HCT116 (cell line): Measurements from ENCODE around the gene ACACA. TPM values are rescaled to one million over a fixed set of nuclear protein-coding genes. Genes with fewer than 3 reads are reported as not detected.

Experiments
- ATAC-seq: fragments of 200-7000 bp; cut with Tn5 transposase; 2 replicates; pipeline ENCODE4 v1.9.1; 2020; ENCODE audit warnings: mild to moderate bottlenecking, moderate library complexity
- BruUV-seq: library from RNA; stranded (reverse); fragments of 400-500 nt; replicated peaks from 2 replicates; lab custom pipeline; 2021; lab: Mats Ljungman, UMichigan
- CTCF ChIA-PET: fragments of 300-600 bp; sonication (Branson Sonifier 250); formaldehyde crosslinking; loops from one replicate; lab custom pipeline; 2021; ENCODE audit warnings: antibody characterized with exemption; lab: Charles Lee
- POLR2A ChIA-PET: fragments of 300-600, 350-600 bp; sonication (Branson Sonifier 250); formaldehyde crosslinking; loops from one replicate; lab custom pipeline; 2021; ENCODE audit warnings: antibody characterized with exemption; lab: Charles Lee
- RAD21 ChIA-PET, 2 experiments: fragments of 300-600 bp; sonication (Branson Sonifier 250); formaldehyde crosslinking; loops; one replicate each; lab custom pipeline; 2023; ENCODE audit warnings: low total read pairs in 2 of 2; ENCODE audit not compliant: uncharacterized antibody in 2 of 2, unreplicated experiment in 2 of 2, low non-redundant PET in 1 of 2; lab: Charles Lee
- DNase-seq: peaks from one replicate; pipeline ENCODE4 v3.0.0-alpha.2; 2010; ENCODE audit warnings: low read depth, low spot score
- H2AFZ ChIP-seq: fragments of 200-600 bp; shearing (Covaris generic), sonication (generic); 2 replicates; pipeline ENCODE4 v1.6.1; 2017; ENCODE audit warnings: low read depth, mixed run types, mixed read lengths, antibody characterized with exemption, low read length; ENCODE audit not compliant: poor library complexity, severe bottlenecking
- H3K27ac ChIP-seq: 2 replicates; pipeline ENCODE4 v1.5.1; 2012; ENCODE audit warnings: low read depth, low read length
- H3K27me3 ChIP-seq: fragments of 200-600 bp; sonication (generic); 2 replicates; pipeline ENCODE4 v1.6.1; 2016; ENCODE audit warnings: mixed run types, low read length, mixed read lengths; ENCODE audit not compliant: insufficient read depth
- H3K36me3 ChIP-seq, 2 experiments: fragments of 200-500 bp in 1 of 2; fragments of 200-600 bp in 1 of 2; sonication (Bioruptor generic) in 1 of 2; sonication (generic) in 1 of 2; 2 replicates each; pipeline versions ENCODE4 v1.5.1 to v1.6.1; 2014 to 2016; ENCODE audit warnings: low read length in 2 of 2, inconsistent platforms in 1 of 2, mixed read lengths in 1 of 2, mixed run types in 1 of 2; ENCODE audit not compliant: insufficient read depth in 2 of 2, control insufficient read depth in 1 of 2
- H3K4me1 ChIP-seq, 2 experiments: fragments of 200-600 bp in 1 of 2; sonication (generic) in 1 of 2; 2 replicates each; pipeline versions ENCODE4 v1.5.1 to v1.6.1; 2012 to 2017; ENCODE audit warnings: low read length in 2 of 2, inconsistent platforms in 1 of 2, mild to moderate bottlenecking in 1 of 2, mixed read lengths in 1 of 2, mixed run types in 1 of 2, moderate library complexity in 1 of 2; ENCODE audit not compliant: insufficient read depth in 2 of 2, control insufficient read depth in 1 of 2
- H3K4me2 ChIP-seq: fragments of 200-600 bp; sonication (generic); 2 replicates; pipeline ENCODE4 v1.6.1; 2017; ENCODE audit warnings: mixed run types, low read length, mixed read lengths
- H3K4me3 ChIP-seq, 2 experiments: fragments of 200-600 bp in 1 of 2; sonication (generic) in 1 of 2; replicated peaks in 1 of 2; 2 replicates each; pipeline ENCODE4 v1.5.1; 2011 to 2016; ENCODE audit warnings: low read length in 2 of 2, control low read depth in 1 of 2, low read depth in 1 of 2, mild to moderate bottlenecking in 1 of 2, mixed read lengths in 1 of 2, mixed run types in 1 of 2
- H3K79me2 ChIP-seq: fragments of 200-600 bp; sonication (generic); 2 replicates; pipeline ENCODE4 v1.6.1; 2017; ENCODE audit warnings: mild to moderate bottlenecking, mixed run types, low read length, moderate library complexity, mixed read lengths; ENCODE audit not compliant: insufficient read depth
- H3K9ac ChIP-seq: fragments of 200-600 bp; sonication (generic); 2 replicates; pipeline ENCODE4 v1.6.1; 2016; ENCODE audit warnings: low read length, mixed read lengths
- H3K9me2 ChIP-seq: fragments of 200-600 bp; sonication (generic), shearing (Covaris generic); 2 replicates; pipeline ENCODE4 v1.6.1; 2017; ENCODE audit warnings: mixed run types, mild to moderate bottlenecking, moderate library complexity; ENCODE audit not compliant: insufficient read depth
- H3K9me3 ChIP-seq, 2 experiments: fragments of 200-500 bp in 1 of 2; fragments of 200-600 bp in 1 of 2; sonication (Bioruptor generic) in 1 of 2; sonication (generic) in 1 of 2; 2 replicates each; pipeline ENCODE4 v1.6.1; 2014 to 2017; ENCODE audit warnings: low read length in 2 of 2, mixed read lengths in 2 of 2, inconsistent platforms in 1 of 2, low read depth in 1 of 2, mild to moderate bottlenecking in 1 of 2, mixed run types in 1 of 2, moderate library complexity in 1 of 2; ENCODE audit not compliant: control insufficient read depth in 1 of 2, insufficient read depth in 1 of 2
- H4K20me1 ChIP-seq: fragments of 200-600 bp; sonication (generic), shearing (Covaris generic); 2 replicates; pipeline ENCODE4 v1.6.1; 2017; ENCODE audit warnings: mixed run types, mild to moderate bottlenecking, moderate library complexity; ENCODE audit not compliant: insufficient read depth
- CBX3 ChIP-seq: IDR thresholded peaks from 2 replicates; pipeline ENCODE4 v1.6.1; 2012; ENCODE audit warnings: low read depth
- EGR1 ChIP-seq: IDR thresholded peaks from 2 replicates; pipeline ENCODE4 v1.6.1; 2012; ENCODE audit warnings: low read depth
- ELF1 ChIP-seq: IDR thresholded peaks from 2 replicates; pipeline ENCODE4 v1.6.1; 2012; ENCODE audit warnings: low read depth, borderline replicate concordance
- JUND ChIP-seq: IDR thresholded peaks from 2 replicates; pipeline ENCODE4 v1.6.1; 2012
- RAD21 ChIP-seq: IDR thresholded peaks from 2 replicates; pipeline ENCODE4 v1.6.1; 2012; ENCODE audit warnings: low read depth, mild to moderate bottlenecking
- REST ChIP-seq: IDR thresholded peaks from 2 replicates; pipeline ENCODE4 v1.6.1; 2012; ENCODE audit warnings: low read depth
- ZNF274 ChIP-seq: fragments of 200-500 bp; sonication (Bioruptor generic); IDR thresholded peaks from 2 replicates; pipeline ENCODE4 v1.6.1; 2014; ENCODE audit warnings: mild to moderate bottlenecking, low read depth, low read length, inconsistent platforms
- intact Hi-C: fragments of 100-400 bp; cut with micrococcal nuclease; formaldehyde crosslinking; loops from 2 replicates; pipeline ENCODE4 v1.10.0; 2022
- total RNA-seq: library from RNA; stranded (reverse); gene quantifications from one replicate; pipeline ENCODE4 v1.2.1, GENCODE V29; 2021; ENCODE audit not compliant: unreplicated experiment

The ACACA gene
- total RNA-seq, 1 experiment from 2014 or later: 161 TPM

DNA sequence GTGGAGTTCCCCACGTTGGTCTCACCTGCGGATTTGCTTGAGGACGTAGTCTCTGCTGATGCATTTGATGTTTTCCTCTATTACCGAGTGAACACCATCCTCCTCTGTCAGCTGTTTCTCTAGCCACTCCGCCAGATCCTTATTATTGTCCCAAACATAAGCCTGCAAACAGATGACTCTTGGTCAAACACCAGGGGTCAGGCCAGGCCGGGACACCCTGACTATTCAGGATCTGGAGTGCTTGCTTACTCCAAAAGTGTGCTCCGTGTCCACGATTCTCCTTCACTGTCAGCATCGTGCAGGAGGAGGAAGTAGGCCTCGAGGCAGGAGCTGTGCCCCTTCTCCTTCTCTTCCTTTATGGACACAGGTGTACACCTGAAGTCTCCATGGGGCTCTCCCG lies 317.7 kb downstream of the ACACA start:
- BruUV-seq: no TSS peak
- Histone ChIP-seq H3K9ac (no peak overlapping the region), H3K9me3 (no peaks in the 10 kb centered on the region), H3K36me3 (peaks cover 21 to 37% of the 10 kb centered on the region in 2 experiments; a peak in 3 of 4 replicates), H3K4me3 (no peak overlapping the region), H3K27me3 (no peaks in the 10 kb centered on the region), H3K4me1 (no peaks in the 10 kb centered on the region), H3K27ac (no peak overlapping the region), H3K4me2 (no peak overlapping the region), H3K79me2 (no peaks in the 10 kb centered on the region), H4K20me1 (no peaks in the 10 kb centered on the region), H2AFZ (no peak overlapping the region), H3K9me2 (no peaks in the 10 kb centered on the region)
- intact Hi-C loops: no loop called here
- POLR2A ChIA-PET: interaction anchor here (0.7 kb wide), 1 partner anchor 122 kb away, joined by 4 read pairs; no protein-coding TSS in a partner anchor
- RAD21 ChIA-PET: no interaction called here
- CTCF ChIA-PET: no interaction called here
- ATAC-seq: no peak
- DNase-seq: no peak
- TF ChIP-seq ELF1: no peak
- TF ChIP-seq REST: no peak
- TF ChIP-seq ZNF274: no peak
- no peak for TF ChIP-seq RAD21
- TF ChIP-seq EGR1: no peak
- no peak for TF ChIP-seq CBX3
- TF ChIP-seq JUND: no peak
